ENCODE data around the gene ACSS3.

The ACSS3 gene

GRCh38 chr12:81147292-81147919 is 69.5 kb downstream of the ACSS3 start:
- Histone ChIP-seq H4K20me1 (ENCODE audit: insufficient read depth) (no peaks in the 10 kb centered on the region), H3K27ac (no peak overlapping the region), H2AFZ (ENCODE audit: low read depth) (no peak overlapping the region), H3K4me2 (no peak overlapping the region), H3K79me2 (ENCODE audit: insufficient read depth, low read depth) (no peaks in the 10 kb centered on the region), H3K9ac (no peak overlapping the region), H3K4me3 (IDR thresholded peaks at IDR 0.05; ENCODE audit: insufficient read depth, low read depth, low read length) (no peak overlapping the region), H3K4me1 (ENCODE audit: low read depth, poor library complexity, severe bottlenecking) (no peaks in the 10 kb centered on the region), H3K27me3 (ENCODE audit: insufficient read depth, low read depth) (no peaks in the 10 kb centered on the region), H3K36me3 (ENCODE audit: insufficient read depth) (no peaks in the 10 kb centered on the region)
- TF ChIP-seq CTCF (conservative IDR thresholded peaks at IDR 0.05; ENCODE audit: low read depth, low read length) = no peak

GRCh38 chr12:81150382-81150781 is 72.5 kb downstream of the ACSS3 start:
- Histone ChIP-seq H2AFZ (ENCODE audit: low read depth) (no peak overlapping the region), H3K4me1 (ENCODE audit: low read depth, poor library complexity, severe bottlenecking) (no peaks in the 10 kb centered on the region), H3K79me2 (ENCODE audit: insufficient read depth, low read depth) (no peaks in the 10 kb centered on the region), H3K4me3 (IDR thresholded peaks at IDR 0.05; ENCODE audit: insufficient read depth, low read depth, low read length) (no peak overlapping the region), H3K36me3 (ENCODE audit: insufficient read depth) (no peaks in the 10 kb centered on the region), H4K20me1 (ENCODE audit: insufficient read depth) (no peaks in the 10 kb centered on the region), H3K27me3 (ENCODE audit: insufficient read depth, low read depth) (no peaks in the 10 kb centered on the region), H3K4me2 (no peak overlapping the region), H3K9ac (no peak overlapping the region), H3K27ac (no peak overlapping the region)
- no peak for TF ChIP-seq CTCF (conservative IDR thresholded peaks at IDR 0.05; ENCODE audit: low read depth, low read length)

GRCh38 chr12:81159856-81160255 is 82.0 kb downstream of the ACSS3 start:
- no peak overlapping the region for H3K4me3 ChIP-seq (IDR thresholded peaks at IDR 0.05; ENCODE audit: insufficient read depth, low read depth, low read length)
- no peak overlapping the region for H3K9ac ChIP-seq
- no peaks in the 10 kb centered on the region for H3K27me3 ChIP-seq (ENCODE audit: insufficient read depth, low read depth)
- H4K20me1 ChIP-seq (ENCODE audit: insufficient read depth) = no peaks in the 10 kb centered on the region
- H3K36me3 ChIP-seq (ENCODE audit: insufficient read depth) = no peaks in the 10 kb centered on the region
- H3K27ac ChIP-seq = no peak overlapping the region
- H2AFZ ChIP-seq (ENCODE audit: low read depth) = no peak overlapping the region
- H3K79me2 ChIP-seq (ENCODE audit: insufficient read depth, low read depth) = no peaks in the 10 kb centered on the region
- TF ChIP-seq CTCF (conservative IDR thresholded peaks at IDR 0.05; ENCODE audit: low read depth, low read length) = no peak
- no peaks in the 10 kb centered on the region for H3K4me1 ChIP-seq (ENCODE audit: low read depth, poor library complexity, severe bottlenecking)
- H3K4me2 ChIP-seq = no peak overlapping the region

GRCh38 chr12:81161680-81162079 is 83.8 kb downstream of the ACSS3 start:
- H3K27ac ChIP-seq = no peak overlapping the region
- no peaks in the 10 kb centered on the region for H3K79me2 ChIP-seq (ENCODE audit: insufficient read depth, low read depth)
- no peak for TF ChIP-seq CTCF (conservative IDR thresholded peaks at IDR 0.05; ENCODE audit: low read depth, low read length)
- no peaks in the 10 kb centered on the region for H4K20me1 ChIP-seq (ENCODE audit: insufficient read depth)
- no peak overlapping the region for H3K4me3 ChIP-seq (IDR thresholded peaks at IDR 0.05; ENCODE audit: insufficient read depth, low read depth, low read length)
- no peak overlapping the region for H2AFZ ChIP-seq (ENCODE audit: low read depth)
- no peak overlapping the region for H3K9ac ChIP-seq
- no peaks in the 10 kb centered on the region for H3K4me1 ChIP-seq (ENCODE audit: low read depth, poor library complexity, severe bottlenecking)
- H3K36me3 ChIP-seq (ENCODE audit: insufficient read depth) = no peaks in the 10 kb centered on the region
- H3K27me3 ChIP-seq (ENCODE audit: insufficient read depth, low read depth) = no peaks in the 10 kb centered on the region
- H3K4me2 ChIP-seq = no peak overlapping the region
